ENCODE measurements around the gene WDR86.

Gene WDR86

GRCh38 chr7:151398446-151399304, 11.2 kb downstream of the WDR86 start:
- Histone ChIP-seq H3K27ac (ENCODE audit: low read length) (no peak overlapping the region), H3K79me2 (ENCODE audit: low read length) (no peaks in the 10 kb centered on the region), H3K9ac (ENCODE audit: low read length) (no peak overlapping the region), H3F3A (ENCODE audit: insufficient read depth, low read length) (no peaks in the 10 kb centered on the region), H4K20me1 (ENCODE audit: insufficient read depth, low read length) (no peaks in the 10 kb centered on the region), H3K4me2 (ENCODE audit: low read depth, low read length) (no peak overlapping the region), H3K9me2 (replicated peaks; ENCODE audit: insufficient read depth, low read length) (no peaks in the 10 kb centered on the region), H3K9me3 (replicated peaks; ENCODE audit: insufficient read depth, low read length) (no peaks in the 10 kb centered on the region), H2AFZ (ENCODE audit: low read length) (no peak overlapping the region), H3K4me1 (ENCODE audit: low read length) (0 out of 2 replicates have a peak, but pooled peaks cover 2% of the 10 kb centered on the region), H3K36me3 (replicated peaks; ENCODE audit: insufficient read depth, low read length) (no peaks in the 10 kb centered on the region), H3K4me3 (ENCODE audit: low read length) (no peak overlapping the region), H3K27me3 (replicated peaks; ENCODE audit: insufficient read depth, low read length) (peaks cover 44% of the 10 kb centered on the region)
- TF ChIP-seq EZH2 (optimal IDR thresholded peaks at IDR 0.05; ENCODE audit: low read depth, low read length): no peak
- TF ChIP-seq EZH2phosphoT487 (IDR thresholded peaks at IDR 0.05; ENCODE audit: low read length): no peak
- no peak for TF ChIP-seq CTCF (IDR thresholded peaks at IDR 0.05; ENCODE audit: low read length)
- no peak for DNase-seq

- DNase-seq: no peak
- H2AFZ ChIP-seq (ENCODE audit: low read length): no peak overlapping the region
- H3K9me3 ChIP-seq (replicated peaks; ENCODE audit: insufficient read depth, low read length): no peaks in the 10 kb centered on the region
- no peak overlapping the region for H3K4me2 ChIP-seq (ENCODE audit: low read depth, low read length)
- no peak overlapping the region for H3K27ac ChIP-seq (ENCODE audit: low read length)
- H3K9ac ChIP-seq (ENCODE audit: low read length): no peak overlapping the region
- H3K27me3 ChIP-seq (replicated peaks; ENCODE audit: insufficient read depth, low read length): peaks cover 59% of the 10 kb centered on the region
- no peaks in the 10 kb centered on the region for H3K79me2 ChIP-seq (ENCODE audit: low read length)
- no peaks in the 10 kb centered on the region for H3F3A ChIP-seq (ENCODE audit: insufficient read depth, low read length)
- no peak overlapping the region for H3K4me3 ChIP-seq (ENCODE audit: low read length)
- H3K36me3 ChIP-seq (replicated peaks; ENCODE audit: insufficient read depth, low read length): no peaks in the 10 kb centered on the region
- TF ChIP-seq EZH2phosphoT487 (IDR thresholded peaks at IDR 0.05; ENCODE audit: low read length) (no peak), CTCF (IDR thresholded peaks at IDR 0.05; ENCODE audit: low read length) (no peak), EZH2 (optimal IDR thresholded peaks at IDR 0.05; ENCODE audit: low read depth, low read length) (no peak)
- H3K4me1 ChIP-seq (ENCODE audit: low read length): 0 out of 2 replicates have a peak, but pooled peaks cover 2% of the 10 kb centered on the region
- no peaks in the 10 kb centered on the region for H3K9me2 ChIP-seq (replicated peaks; ENCODE audit: insufficient read depth, low read length)
- no peaks in the 10 kb centered on the region for H4K20me1 ChIP-seq (ENCODE audit: insufficient read depth, low read length)
Observed at GRCh38 chr7:151397026-151397425, 12.8 kb downstream of the WDR86 start.

GRCh38 chr7:151396328-151396970, 13.4 kb downstream of the WDR86 start:
- TF ChIP-seq EZH2 (optimal IDR thresholded peaks at IDR 0.05; ENCODE audit: low read depth, low read length): no peak
- no peak for TF ChIP-seq EZH2phosphoT487 (IDR thresholded peaks at IDR 0.05; ENCODE audit: low read length)
- no peak for TF ChIP-seq CTCF (IDR thresholded peaks at IDR 0.05; ENCODE audit: low read length)
- Histone ChIP-seq H3K4me3 (ENCODE audit: low read length) (no peak overlapping the region), H3K79me2 (ENCODE audit: low read length) (no peaks in the 10 kb centered on the region), H3K9me2 (replicated peaks; ENCODE audit: insufficient read depth, low read length) (no peaks in the 10 kb centered on the region), H3K4me1 (ENCODE audit: low read length) (0 out of 2 replicates have a peak, but pooled peaks cover 2% of the 10 kb centered on the region), H3K9ac (ENCODE audit: low read length) (no peak overlapping the region), H3F3A (ENCODE audit: insufficient read depth, low read length) (no peaks in the 10 kb centered on the region), H3K36me3 (replicated peaks; ENCODE audit: insufficient read depth, low read length) (no peaks in the 10 kb centered on the region), H2AFZ (ENCODE audit: low read length) (no peak overlapping the region), H3K27me3 (replicated peaks; ENCODE audit: insufficient read depth, low read length) (peaks cover 65% of the 10 kb centered on the region), H3K9me3 (replicated peaks; ENCODE audit: insufficient read depth, low read length) (no peaks in the 10 kb centered on the region), H4K20me1 (ENCODE audit: insufficient read depth, low read length) (no peaks in the 10 kb centered on the region), H3K4me2 (ENCODE audit: low read depth, low read length) (no peak overlapping the region), H3K27ac (ENCODE audit: low read length) (no peak overlapping the region)
- DNase-seq: no peak

All from MM.1S (cell line).